ENCODE data around the gene CIT. TPM values are rescaled to one million over a fixed set of nuclear protein-coding genes. Genes with fewer than 3 reads are reported as not detected.

The CIT gene
- total and polyA plus RNA-seq, 10 of the 15 experiments (the other 5 are each of a cell fraction or from before 2014, with no cell fraction given), result 1.0 to 38.2 (median 14.9) TPM

GRCh38 chr12:119667577-119668323, 209.4 kb downstream of the CIT start, which contains the start of gene PRKAB1 (continued):
- TF ChIP-seq STAT1 (conservative IDR thresholded peaks at IDR 0.05) (0 out of 2 replicates have a peak, but pooled peaks have one; percentile 51), TBL1XR1 (IDR thresholded peaks at IDR 0.05; ENCODE audit: low read depth, low read length) (no peak; the same call in 1 of the 2 replicates), CEBPZ (IDR thresholded peaks at IDR 0.05; ENCODE audit: low read depth, low read length) (no peak), CBX5 (IDR thresholded peaks at IDR 0.05; ENCODE audit: low read depth) (no peak), EED (IDR thresholded peaks at IDR 0.05; ENCODE audit: low read depth) (no peak), MEF2A (IDR thresholded peaks at IDR 0.05; ENCODE audit: insufficient read depth, low read depth, low read length) (no peak), POLR2AphosphoS5 (IDR thresholded peaks at IDR 0.05; ENCODE audit: low read length) (peak; percentile 96), PAX5 (IDR thresholded peaks at IDR 0.05; ENCODE audit: borderline replicate concordance, low read depth, low read length) (0 out of 2 replicates have a peak, but pooled peaks have one; percentile 40), TAF1 (IDR thresholded peaks at IDR 0.05; ENCODE audit: borderline replicate concordance, low read depth, low read length) (peak; percentile 71), RUNX3 (IDR thresholded peaks at IDR 0.05; ENCODE audit: low read length) (peak; percentile 54), ZBTB33 (IDR thresholded peaks at IDR 0.05) (no peak), ZBTB40 (IDR thresholded peaks at IDR 0.05; ENCODE audit: borderline replicate concordance) (peak; percentile 97), SMAD1 (IDR thresholded peaks at IDR 0.05; ENCODE audit: low read depth, partially characterized antibody) (no peak), ZNF384 (IDR thresholded peaks at IDR 0.05; ENCODE audit: borderline replicate concordance, low read depth, low read length) (no peak), NFXL1 (IDR thresholded peaks at IDR 0.05; ENCODE audit: borderline replicate concordance) (no peak)
- TF ChIP-seq, protein P1, sequence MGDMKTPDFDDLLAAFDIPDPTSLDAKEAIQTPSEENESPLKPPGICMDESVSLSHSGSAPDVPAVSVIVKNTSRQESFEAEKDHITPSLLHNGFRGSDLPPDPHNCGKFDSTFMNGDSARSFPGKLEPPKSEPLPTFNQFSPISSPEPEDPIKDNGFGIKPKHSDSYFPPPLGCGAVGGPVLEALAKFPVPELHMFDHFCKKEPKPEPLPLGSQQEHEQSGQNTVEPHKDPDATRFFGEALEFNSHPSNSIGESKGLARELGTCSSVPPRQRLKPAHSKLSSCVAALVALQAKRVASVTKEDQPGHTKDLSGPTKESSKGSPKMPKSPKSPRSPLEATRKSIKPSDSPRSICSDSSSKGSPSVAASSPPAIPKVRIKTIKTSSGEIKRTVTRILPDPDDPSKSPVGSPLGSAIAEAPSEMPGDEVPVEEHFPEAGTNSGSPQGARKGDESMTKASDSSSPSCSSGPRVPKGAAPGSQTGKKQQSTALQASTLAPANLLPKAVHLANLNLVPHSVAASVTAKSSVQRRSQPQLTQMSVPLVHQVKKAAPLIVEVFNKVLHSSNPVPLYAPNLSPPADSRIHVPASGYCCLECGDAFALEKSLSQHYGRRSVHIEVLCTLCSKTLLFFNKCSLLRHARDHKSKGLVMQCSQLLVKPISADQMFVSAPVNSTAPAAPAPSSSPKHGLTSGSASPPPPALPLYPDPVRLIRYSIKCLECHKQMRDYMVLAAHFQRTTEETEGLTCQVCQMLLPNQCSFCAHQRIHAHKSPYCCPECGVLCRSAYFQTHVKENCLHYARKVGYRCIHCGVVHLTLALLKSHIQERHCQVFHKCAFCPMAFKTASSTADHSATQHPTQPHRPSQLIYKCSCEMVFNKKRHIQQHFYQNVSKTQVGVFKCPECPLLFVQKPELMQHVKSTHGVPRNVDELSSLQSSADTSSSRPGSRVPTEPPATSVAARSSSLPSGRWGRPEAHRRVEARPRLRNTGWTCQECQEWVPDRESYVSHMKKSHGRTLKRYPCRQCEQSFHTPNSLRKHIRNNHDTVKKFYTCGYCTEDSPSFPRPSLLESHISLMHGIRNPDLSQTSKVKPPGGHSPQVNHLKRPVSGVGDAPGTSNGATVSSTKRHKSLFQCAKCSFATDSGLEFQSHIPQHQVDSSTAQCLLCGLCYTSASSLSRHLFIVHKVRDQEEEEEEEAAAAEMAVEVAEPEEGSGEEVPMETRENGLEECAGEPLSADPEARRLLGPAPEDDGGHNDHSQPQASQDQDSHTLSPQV (IDR thresholded peaks at IDR 0.05), result 0 out of 2 replicates have a peak, but pooled peaks have one; percentile 68
